C4-2B (cell line): ENCODE results near the gene OSBPL3.
A peak's percentile ranks its signal among the peaks of the same experiment; 100 is the strongest.

ENCODE experiments used
- H3K27ac ChIP-seq: fragments of 450-650 bp; 2 replicates; pipeline ENCODE4 v1.5.1; 2017
- ZFX ChIP-seq: fragments of 450-650 bp; IDR thresholded peaks from 2 replicates; pipeline ENCODE4 v1.6.1; 2017
- TF ChIP-seq, protein P1 (sequence below): fragments of 450-650 bp; conservative IDR thresholded peaks from 2 replicates; pipeline ENCODE4 v1.5.1; 2017; ENCODE audit warnings: mild to moderate bottlenecking

The OSBPL3 gene

GRCh38 chr7:24820730-24821044 lies 159.3 kb downstream of the OSBPL3 start:
- no peak overlapping the region; the same call in none of the 2 replicates for H3K27ac ChIP-seq

DNA sequence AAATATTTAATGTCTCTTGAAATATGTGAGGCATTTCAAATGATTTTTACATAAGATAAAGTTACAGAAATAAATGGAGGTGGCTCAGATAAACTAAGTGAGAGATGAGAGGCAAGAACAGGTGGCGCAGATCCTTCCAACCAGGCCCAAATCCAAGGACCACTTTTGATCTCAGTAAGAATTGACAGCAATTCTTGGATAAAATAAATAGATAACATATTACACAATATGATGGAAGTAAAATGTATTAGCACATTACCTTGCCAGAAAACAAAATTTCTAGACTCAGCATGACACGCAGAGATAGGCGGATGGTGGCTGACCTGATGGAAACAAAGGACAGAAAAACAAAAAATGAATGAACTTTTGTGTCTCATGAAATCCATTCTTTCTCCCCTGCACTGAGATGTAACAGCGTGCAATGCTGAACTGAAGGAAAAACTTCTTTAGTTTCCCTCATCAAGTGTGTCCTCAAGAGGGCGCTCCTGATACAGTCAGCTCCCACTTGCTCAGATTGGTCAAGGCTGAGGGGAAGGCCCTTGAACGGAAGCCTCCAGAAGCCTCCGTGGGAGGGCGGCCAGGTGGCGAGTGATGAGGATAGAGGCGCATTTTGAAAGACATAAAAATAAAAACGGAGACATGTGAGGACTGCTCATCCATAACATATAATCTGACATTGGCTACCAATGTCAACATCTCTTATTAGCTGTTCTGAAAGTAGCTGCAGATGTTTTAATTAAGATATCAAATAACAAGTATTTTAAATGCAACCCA lies 159.9 kb downstream of the OSBPL3 start:
- TF ChIP-seq, protein P1, sequence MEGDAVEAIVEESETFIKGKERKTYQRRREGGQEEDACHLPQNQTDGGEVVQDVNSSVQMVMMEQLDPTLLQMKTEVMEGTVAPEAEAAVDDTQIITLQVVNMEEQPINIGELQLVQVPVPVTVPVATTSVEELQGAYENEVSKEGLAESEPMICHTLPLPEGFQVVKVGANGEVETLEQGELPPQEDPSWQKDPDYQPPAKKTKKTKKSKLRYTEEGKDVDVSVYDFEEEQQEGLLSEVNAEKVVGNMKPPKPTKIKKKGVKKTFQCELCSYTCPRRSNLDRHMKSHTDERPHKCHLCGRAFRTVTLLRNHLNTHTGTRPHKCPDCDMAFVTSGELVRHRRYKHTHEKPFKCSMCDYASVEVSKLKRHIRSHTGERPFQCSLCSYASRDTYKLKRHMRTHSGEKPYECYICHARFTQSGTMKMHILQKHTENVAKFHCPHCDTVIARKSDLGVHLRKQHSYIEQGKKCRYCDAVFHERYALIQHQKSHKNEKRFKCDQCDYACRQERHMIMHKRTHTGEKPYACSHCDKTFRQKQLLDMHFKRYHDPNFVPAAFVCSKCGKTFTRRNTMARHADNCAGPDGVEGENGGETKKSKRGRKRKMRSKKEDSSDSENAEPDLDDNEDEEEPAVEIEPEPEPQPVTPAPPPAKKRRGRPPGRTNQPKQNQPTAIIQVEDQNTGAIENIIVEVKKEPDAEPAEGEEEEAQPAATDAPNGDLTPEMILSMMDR, result peak; percentile 93
- no peak for TF ChIP-seq ZFX
- peak overlapping the region; percentile 25; the same call in 1 of the 2 replicates for H3K27ac ChIP-seq

More at GRCh38 chr7:24820730-24821044, 159.3 kb downstream of the OSBPL3 start:
- TF ChIP-seq, protein P1, result no peak
- TF ChIP-seq ZFX, result no peak

GRCh38 chr7:24817339-24817738 lies 162.6 kb downstream of the OSBPL3 start:
- no peak for TF ChIP-seq ZFX
- TF ChIP-seq, protein P1, result no peak
- H3K27ac ChIP-seq, result no peak overlapping the region

DNA sequence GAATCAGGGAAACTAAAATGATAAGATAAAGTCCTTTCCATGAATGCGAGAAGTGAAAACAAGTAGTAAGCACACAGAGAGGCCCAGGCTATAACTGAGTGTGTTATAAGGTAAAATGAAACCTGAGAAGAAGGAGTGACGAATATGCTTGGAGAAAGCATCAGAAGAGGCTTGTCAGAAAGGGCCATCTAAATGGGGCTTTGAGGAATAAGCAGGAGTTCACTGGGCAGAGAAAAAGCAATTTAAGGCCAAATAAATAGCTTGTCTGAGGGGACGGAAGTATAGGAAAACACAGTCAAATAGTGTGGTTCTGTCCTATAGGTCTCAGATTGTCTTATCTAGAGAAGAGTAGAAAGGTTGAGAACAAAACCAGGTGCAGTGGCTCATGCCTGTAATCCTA lies 163.1 kb downstream of the OSBPL3 start:
- H3K27ac ChIP-seq, result no peak overlapping the region
- TF ChIP-seq, protein P1, result no peak
- no peak for TF ChIP-seq ZFX

DNA sequence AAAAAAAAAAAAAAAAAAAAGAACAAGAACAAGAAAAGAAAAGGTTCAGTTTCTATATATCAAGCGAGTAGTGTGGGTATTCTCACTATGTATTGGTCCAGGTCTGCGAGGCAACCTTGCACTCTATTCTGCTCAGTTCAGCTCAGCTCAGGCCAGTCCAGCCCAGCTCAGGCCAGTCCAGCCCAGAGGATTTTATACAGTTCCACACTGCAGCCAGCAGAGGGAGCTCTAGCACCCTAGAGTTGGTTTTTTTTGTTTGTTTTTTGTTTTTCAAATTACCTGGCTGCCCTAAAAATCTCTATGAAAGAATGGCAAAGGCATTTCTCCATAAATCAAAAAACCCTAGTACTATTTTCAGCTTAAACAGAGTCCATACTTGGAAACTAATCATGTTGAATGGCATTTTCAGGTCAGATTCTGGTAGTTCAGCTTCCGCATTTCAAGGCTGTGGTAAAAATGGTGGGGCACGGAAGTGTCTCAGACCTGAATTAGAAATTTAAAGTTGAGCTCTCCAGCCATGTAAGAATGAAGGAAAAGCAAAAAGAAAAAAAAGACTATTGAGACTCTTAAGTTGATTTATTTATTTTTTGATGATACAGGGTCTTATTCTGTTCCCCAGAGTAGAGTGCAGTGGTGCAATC lies 167.6 kb downstream of the OSBPL3 start:
- no peak for TF ChIP-seq ZFX
- TF ChIP-seq, protein P1, result peak; percentile 91
- H3K27ac ChIP-seq, result no peak overlapping the region

GRCh38 chr7:24808518-24808917 lies 171.5 kb downstream of the OSBPL3 start:
- no peak overlapping the region for H3K27ac ChIP-seq
- TF ChIP-seq, protein P1, result no peak
- no peak for TF ChIP-seq ZFX

DNA sequence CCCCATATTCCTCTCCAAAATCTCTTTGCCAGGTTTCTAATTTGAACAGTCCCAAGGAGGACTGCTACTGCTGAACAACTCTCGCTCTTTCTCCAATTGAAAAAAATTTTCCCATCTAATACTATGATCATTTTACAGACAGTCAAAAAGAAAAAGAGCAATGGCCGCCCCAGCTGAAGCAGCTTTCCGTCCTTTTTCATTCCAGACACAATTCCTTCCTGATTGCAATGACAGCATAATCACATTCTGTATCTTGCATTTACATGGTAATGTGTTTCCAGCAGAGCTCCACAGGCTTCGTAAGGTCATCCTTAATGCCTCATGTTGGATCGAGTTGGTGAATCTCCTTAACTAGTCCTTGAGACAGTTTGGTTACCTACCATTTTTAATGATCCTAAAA lies 177.7 kb downstream of the OSBPL3 start:
- no peak overlapping the region for H3K27ac ChIP-seq
- TF ChIP-seq, protein P1, result no peak
- no peak for TF ChIP-seq ZFX
